ENCODE data around the gene CNOT11.

DNA sequence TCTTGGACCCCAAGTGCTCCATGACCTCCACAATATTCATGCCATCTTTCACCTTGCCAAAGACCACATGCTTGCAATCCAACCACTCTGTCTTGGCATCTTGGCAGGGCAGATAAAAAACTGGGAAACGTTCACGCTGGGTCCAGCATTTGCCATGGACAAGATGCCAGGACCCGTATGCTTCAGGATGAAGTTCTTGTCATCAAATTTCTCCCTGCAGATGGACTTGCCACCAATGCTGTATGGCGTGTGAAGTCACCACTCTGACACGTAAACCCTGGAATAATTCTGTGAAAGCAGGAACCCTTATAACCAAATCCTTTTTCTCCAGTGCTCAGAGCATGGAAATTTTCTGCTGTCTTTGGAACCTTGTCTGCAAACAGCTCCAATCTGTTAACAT lies 21.5 kb downstream of the CNOT11 start:
- TF ChIP-seq RORB (CRISPR knock-in tag; IDR thresholded peaks at IDR 0.05) (no peak), NR2C2 (CRISPR knock-in tag; IDR thresholded peaks at IDR 0.05) (no peak), ZNF138 (CRISPR knock-in tag; conservative IDR thresholded peaks at IDR 0.05) (no peak), TEAD1 (CRISPR knock-in tag; IDR thresholded peaks at IDR 0.05) (no peak)
- TF ChIP-seq, protein P1, sequence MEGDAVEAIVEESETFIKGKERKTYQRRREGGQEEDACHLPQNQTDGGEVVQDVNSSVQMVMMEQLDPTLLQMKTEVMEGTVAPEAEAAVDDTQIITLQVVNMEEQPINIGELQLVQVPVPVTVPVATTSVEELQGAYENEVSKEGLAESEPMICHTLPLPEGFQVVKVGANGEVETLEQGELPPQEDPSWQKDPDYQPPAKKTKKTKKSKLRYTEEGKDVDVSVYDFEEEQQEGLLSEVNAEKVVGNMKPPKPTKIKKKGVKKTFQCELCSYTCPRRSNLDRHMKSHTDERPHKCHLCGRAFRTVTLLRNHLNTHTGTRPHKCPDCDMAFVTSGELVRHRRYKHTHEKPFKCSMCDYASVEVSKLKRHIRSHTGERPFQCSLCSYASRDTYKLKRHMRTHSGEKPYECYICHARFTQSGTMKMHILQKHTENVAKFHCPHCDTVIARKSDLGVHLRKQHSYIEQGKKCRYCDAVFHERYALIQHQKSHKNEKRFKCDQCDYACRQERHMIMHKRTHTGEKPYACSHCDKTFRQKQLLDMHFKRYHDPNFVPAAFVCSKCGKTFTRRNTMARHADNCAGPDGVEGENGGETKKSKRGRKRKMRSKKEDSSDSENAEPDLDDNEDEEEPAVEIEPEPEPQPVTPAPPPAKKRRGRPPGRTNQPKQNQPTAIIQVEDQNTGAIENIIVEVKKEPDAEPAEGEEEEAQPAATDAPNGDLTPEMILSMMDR (IDR thresholded peaks at IDR 0.05): no peak
- TF ChIP-seq, protein P2, sequence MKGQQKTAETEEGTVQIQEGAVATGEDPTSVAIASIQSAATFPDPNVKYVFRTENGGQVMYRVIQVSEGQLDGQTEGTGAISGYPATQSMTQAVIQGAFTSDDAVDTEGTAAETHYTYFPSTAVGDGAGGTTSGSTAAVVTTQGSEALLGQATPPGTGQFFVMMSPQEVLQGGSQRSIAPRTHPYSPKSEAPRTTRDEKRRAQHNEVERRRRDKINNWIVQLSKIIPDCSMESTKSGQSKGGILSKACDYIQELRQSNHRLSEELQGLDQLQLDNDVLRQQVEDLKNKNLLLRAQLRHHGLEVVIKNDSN (CRISPR knock-in tag; IDR thresholded peaks at IDR 0.05): no peak

Measured in WTC11 (cell line).